GM21576 (cell line): Measurements from ENCODE around the gene AFF3.
"Not testable (repeated sequence)": the region's sequence is repeated elsewhere in the genome, so short reads cannot be mapped to it uniquely, and the experiment has no call there.

Source experiments
- ATAC-seq: cut with Tn5 transposase; IDR thresholded peaks from one replicate; pipeline ENCODE4 v1.9.1; 2021; ENCODE audit warnings: mild to moderate bottlenecking, moderate library complexity; ENCODE audit not compliant: unreplicated experiment

Gene AFF3

DNA sequence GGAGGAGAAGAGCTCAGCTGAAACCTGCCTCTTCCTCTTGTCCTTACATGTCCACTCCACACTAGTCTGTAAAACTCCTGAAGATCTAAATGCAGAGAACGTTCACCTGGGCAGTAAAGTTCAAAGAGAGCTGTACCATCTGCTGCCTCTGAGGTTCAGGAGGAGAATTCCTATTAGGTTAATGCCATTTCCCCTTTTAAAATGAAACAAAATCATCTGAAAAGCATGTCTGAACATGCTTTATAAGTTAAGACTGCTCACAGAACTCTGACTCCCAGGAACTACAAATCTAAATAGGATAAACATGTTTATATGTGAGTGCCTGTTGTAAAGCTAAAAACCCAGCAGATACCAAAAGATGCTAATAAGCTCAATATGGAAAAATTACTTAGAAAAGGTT is 164.4 kb downstream of the AFF3 start:
- ATAC-seq, result no peak

DNA sequence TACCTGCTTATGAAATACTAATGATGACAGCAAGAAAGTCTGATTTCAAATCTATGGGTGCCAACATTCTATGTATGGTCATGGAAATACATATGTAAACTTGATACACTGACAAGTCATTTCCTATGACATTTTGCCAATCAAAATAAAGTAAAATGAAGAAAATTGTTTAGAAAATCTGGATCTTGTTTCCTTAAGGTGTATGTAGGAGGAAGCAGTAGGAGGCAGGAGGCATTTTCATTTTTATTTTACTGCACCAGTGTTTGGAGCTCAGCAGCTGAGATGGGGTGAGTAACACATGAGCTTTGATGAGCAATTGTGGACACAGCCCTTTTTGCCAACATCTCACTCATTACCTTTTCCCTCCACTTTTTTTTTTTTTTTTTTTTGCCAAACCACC is 167.0 kb downstream of the AFF3 start:
- no peak for ATAC-seq

DNA sequence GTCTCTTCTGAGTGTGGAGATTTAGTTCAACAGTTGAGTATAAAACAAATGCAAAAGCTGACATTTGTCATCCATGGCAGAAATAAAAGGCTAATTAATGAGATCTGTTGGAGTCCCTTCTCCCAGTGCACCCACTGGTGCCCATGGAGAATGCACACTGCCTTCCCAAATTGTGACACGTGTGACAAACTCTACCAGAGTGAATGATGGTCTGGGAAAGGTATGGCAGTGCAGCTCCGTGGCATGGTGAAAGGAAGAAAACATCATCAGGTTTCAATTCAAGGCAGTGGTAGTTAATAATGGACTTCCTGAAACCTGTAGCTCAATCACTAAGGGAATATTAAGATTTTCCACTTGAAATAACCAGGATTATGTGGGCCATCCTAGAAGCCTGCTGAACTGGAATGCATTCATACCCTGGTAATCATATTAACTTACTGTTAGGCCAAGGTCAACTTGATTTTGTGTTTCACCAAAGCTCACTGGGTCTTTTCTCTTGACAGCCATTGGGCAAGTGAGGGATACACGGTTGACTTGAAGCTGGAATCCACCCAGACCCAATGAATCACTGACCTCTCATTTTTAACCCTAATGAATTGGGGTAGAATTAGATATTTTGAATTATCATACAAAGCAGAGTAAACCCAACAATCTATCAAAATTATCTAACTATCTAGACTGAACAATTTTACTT is 167.6 kb downstream of the AFF3 start:
- no peak for ATAC-seq

DNA sequence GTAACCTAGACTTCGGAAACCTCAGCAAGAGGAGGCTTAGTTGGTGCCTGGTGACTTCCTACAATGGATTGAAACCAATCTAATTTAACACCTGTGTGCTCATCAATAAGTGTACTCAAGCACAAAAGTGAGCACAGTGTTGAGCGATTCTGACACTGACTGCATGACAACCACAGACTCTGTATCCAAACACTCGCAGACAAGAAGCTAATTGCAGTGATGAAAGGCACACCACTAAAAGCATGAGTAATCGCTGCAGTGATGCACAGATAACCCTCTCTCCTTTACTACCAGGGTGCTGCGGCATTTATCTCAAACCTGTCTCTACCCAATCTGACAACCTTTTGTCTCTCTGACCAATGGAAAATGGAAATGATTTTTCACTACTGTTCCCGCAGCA is 168.1 kb downstream of the AFF3 start:
- no peak for ATAC-seq

DNA sequence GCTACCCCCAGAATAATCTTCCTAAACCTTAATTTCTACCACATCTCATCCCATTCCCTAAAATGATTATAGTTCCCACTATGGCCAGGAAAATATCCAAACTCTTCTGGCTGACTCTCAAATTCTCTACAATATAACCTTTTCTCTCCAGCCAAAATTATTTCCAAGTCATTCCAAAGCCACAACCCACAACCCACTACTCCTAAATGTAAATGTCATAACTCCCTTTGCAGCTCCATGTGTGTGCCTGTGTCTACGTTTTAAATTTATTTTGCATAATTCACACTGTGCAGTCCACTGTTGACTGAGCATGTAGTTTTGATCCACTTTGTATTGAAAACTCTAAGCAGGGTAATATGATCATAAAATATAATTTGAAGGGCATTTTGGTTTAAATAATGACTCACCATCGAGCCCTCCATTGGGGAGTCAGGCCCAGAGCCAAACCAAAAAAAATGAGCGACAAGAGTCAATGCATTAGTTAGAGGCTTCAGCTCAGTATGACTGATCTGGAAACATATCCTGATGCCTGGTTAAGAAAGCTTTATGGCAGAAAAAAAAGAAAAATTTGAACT is 171.0 kb downstream of the AFF3 start:
- no peak for ATAC-seq

DNA sequence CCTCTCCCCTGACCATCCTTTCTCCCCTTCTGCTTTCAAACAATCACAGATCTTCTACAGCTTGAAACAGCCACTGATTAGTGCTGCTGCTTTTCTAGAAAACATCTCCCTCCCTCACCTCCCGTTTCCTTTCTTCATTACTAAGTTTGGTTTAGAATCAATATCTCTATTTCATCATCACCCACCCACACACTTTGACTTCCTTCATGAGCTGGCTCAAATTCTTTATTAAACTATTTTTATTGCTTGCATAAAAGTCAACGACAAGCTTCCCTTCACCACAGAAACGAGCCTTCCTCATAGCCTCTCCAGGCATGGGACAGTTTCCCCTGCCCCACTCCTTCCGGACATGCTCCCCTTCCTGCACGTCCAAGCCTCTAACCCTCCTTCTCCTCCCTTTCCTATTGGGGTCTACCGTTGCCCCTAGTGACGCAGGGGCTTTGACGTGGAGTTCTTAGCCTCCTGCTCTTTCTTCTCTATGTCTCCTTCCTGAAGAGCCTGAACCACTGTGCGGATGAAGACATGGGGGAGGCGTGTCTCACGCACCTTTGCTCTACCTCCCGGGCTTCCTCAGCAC is 172.0 kb downstream of the AFF3 start:
- ATAC-seq, result no peak

DNA sequence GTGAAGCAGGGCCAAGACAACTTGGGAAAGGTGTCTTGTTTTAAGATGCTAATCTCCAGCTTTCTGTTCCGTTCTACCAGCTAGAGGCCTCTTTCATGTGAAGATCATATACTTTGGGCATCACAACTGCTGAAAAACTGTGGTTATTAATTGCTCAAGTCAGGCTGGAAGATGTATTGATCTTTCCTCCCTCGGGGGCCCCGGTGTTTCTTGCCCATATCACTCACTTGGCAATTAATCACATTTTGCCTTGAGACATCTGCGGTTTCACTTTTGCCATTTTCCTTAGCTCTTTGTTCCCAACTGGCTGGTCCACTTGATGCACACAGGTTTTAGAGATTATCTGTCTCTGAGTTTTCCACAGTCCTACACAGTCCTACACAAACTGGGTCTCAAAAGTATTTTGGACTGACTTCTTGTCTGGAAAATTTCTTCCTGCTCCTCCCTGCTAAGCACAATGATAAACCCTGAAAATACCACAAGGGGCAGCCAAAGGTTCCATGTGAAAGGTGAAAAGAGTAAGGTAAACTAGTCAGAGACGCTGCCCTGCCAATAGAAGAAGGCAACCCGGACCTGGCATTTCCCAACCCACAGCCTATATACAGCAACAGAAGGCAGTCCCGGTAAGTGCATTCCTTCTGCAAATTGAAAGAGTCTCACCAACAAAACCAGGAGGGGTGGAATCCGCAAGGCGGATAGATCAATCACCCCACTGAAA is 181.0 kb downstream of the AFF3 start:
- ATAC-seq, result no peak

DNA sequence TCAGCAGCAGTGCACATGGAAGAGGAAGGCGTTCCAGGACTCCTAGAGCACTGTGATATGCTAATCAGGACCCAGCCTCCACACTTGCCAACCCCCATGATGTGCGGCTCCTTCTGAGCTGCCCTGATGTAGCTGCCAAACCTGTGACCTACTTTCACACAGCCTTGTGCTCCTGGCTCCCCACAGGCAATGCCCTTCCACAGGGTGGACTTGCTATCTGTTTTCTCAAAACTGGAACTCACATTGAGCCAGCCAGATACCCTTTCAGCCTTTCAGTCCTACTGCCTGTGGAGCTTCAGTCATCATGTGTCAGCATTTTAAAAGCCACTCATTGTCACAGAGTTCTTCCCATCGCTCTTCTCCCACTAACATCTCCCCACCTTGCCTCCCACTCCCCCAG is 181.6 kb downstream of the AFF3 start:
- no peak for ATAC-seq

DNA sequence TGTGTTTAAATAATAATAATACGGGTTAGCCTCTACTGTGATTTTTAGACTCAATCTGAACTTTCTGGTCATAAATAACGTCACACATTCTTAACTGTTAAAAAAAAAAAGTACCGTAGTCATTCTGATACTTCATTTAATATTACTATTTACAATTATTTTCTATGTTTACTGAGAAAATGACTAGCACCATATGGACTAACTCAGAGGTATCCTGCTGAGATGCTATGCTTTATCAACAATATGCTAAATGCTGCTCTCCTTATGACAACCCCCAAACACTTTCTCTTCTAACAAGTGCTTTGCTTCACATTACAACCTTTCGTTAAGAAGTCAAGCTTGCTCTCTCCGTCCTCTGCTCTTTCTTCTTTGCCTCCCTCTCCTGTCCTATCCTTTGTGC is 182.1 kb downstream of the AFF3 start:
- no peak for ATAC-seq

DNA sequence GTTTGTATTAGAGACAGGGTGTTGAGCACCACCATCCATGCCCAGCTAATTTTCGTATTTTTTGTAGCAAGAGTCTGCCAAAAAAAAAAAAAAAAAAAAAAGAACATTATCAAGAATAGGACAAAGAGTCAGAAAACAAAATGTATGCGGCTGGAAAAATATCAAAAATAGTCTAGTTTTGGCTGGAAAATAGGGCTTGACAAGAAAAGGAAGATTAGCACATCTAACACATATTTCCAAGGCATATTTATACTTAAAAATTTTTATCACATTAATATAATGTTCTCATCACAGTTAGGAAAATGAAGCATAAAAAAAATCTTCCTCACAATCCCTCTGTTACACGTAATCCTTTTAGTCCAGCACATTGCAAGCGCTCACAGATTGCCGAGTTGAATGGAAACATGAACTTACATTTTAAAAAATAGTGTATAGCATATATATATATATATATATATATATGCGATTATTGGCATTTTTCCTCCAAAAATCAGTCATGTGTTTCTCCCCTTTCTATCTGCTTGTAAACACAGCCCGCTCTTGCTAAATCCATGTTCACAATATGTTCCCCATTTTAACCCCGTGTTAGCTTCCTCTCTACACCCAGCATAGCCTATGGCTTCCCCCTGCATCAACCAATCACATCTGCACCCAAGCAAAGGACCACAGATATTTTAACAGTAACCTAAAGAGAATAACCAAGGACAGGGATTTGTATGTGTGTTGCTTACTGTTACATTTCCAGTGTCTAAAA is 183.0 kb downstream of the AFF3 start:
- ATAC-seq, result no peak

DNA sequence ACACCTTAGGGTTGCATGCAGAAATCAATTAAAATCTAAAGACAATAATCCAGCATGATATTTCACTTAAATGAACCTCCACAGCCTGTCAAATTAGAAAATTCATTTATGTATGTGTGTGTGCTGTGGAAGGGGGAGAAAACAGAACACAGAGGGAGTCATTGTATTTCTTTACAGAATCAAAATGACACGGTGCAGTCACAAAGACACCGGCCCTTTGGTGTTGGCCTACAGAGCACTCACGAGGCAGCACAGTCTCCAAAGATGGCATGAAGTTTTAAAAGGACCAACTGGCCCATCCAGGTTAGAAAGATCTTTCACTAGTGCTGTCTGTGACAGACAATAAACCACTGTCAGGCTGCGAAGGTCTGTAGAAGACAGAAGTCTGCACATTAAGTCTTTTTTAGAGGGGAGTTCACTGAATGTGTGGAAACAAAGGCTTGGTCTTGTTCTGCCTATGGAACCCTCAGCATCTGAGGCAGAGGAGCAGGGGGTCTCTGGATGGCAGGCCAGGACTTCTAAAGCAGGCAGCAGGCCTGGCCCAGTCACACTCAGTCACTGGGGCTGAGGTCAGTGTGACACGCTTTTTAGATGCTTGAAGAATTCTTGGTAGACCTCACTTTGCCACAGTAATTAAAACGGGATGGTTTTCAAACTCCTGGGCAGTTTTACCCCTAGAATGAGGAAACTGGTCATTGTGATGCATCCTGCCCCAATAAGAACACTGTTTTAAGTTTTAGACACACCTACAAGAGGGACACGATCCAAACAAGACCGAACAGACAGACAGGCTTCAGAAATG is 184.9 kb downstream of the AFF3 start:
- ATAC-seq, result no peak

DNA sequence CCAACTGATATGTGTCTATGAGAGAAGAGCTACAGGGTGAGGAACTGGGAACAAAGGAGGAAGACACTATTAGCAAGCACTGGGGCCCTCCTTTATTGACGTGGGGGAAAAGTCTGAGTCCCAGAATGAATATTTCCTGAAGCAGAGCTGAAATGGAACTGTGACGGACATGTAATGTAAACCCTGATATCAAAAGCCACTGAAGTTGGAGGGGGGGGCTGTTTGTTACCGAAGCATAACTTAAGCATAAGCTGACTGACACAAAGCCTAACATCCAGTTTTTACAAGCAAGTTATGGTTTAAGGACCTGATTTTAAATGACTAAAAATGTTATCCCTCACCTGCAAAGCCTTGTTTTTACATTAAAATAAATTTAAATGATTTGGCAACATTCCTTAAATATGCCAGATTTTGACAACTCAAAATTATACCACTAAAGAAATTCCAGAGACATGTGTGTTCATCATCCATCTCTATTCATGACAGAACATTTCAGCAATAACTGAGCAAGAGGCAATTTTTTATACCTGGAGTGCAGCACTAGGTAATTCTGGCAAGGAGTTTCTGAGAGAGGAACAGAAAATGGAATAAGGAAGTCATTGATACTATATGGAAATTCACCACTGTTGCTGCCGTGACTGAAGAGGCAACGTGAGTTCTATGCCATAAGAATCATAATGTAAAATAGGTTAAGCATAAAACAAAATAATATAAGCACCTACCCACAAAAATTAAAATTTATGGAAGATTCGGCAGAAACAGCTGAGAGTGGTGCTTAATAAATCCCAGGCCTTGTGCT is 186.0 kb downstream of the AFF3 start:
- ATAC-seq, result no peak

DNA sequence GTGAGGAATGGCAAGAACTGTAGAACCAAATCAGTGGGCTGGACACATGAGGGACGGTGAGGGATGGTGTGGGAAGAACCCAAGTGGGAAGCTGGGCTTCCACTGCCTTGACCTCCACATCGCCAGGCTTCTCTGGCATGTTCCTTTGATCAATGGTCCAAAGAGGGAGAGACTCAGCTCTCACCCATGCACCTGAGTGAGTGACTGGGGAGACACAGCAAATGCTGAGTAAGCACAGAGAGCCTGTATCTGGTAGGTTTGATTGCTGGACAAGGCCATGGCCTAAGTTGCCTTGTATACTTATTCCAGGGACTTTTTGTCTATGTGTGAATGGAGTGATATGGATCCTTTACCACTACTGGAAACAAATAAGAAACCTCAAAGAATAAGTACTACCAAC is 188.6 kb downstream of the AFF3 start:
- ATAC-seq, result no peak

DNA sequence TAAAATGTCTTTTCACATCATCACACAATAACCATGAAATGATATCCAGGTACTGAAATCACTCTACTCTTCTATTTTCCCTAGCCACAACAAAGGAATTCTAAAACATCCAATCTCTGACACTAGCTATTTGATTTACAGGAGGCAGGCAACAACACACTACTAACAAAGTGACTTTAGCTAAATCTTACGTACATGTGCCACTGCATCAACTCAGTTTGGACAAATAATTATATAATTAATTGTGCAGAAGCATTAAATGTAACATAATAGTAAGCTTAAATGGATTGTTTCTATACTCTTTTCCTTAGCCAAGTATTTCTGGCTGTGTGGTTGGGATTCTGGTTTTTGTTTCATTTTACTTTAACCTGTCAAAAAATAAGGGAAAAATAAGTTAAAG is 192.4 kb downstream of the AFF3 start:
- ATAC-seq, result no peak

DNA sequence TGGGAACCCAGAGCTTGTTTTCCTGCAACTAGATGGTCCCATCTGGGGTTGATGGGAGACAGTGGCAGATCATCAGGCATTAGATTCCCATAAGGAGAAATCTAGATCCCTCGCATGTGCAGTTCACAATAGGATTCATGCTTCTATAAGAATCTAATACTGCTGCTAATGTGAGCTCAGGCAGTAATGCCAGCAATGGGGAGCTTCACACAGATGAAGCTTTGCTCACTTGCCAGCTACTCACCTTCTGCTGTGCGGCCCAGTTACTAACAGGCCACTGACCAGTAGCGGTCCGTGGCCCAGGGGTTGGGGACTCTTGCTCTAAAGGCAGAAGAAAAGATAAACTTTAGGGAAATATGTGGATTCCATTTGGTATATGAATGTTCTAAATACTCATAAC is 192.9 kb downstream of the AFF3 start:
- ATAC-seq, result no peak

DNA sequence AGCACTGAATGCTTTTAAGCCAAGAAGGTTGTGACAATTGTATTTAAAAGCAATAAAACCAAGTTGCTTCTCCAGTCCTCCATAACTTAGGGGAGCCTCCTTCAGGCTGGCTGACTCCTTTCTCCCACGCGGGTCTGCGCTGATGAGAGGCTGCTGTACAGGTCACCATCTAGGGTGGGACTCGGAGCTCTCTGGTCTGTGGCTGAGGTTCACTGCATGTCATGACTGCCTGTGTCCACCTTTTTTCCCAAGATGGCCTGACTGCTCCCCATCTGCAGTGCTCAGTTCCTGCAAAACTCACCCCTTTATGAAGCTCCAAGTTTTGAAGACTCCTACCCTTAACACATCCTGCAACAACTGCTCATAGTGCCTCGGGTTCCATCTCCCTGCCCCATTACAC is 194.4 kb downstream of the AFF3 start:
- no peak for ATAC-seq

DNA sequence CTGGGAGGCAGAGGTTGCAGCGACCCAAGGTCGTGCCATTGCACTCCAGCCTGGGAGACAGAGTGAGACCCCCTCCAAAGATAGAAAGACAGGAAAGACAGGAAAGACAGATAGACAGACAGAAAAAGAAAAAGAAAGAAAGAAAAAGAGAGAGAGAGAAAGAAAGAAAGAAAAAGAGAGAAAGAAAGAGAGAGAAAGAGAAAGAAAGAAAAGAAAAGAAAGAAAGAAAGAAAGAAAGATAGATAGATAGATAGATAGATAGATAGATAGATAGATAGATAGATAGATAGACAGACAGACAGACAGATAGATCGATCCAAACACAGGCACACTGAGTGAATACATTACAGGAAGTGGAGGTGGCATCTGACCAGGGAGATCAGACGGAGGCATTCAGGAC is 195.0 kb downstream of the AFF3 start:
- not testable (repeated sequence) for ATAC-seq

DNA sequence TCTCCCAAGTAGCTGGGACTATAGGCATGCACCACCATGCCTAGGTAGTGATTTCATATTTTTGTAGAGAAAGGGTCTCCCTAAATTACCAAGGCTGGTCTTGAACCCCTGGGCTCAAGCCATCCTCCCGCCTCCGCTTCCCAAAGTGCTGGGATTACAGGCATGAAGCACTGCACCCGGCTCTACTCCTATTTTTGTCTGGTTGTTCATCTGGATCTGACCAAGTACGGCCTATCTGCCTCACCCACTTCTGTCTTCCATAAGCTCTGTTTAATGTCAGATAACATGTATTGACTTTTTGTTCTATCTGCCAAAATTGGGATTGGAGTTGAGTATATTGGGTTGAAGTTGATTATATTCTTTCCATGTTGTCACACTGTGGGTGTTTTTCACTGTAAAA is 198.4 kb downstream of the AFF3 start:
- ATAC-seq, result no peak

DNA sequence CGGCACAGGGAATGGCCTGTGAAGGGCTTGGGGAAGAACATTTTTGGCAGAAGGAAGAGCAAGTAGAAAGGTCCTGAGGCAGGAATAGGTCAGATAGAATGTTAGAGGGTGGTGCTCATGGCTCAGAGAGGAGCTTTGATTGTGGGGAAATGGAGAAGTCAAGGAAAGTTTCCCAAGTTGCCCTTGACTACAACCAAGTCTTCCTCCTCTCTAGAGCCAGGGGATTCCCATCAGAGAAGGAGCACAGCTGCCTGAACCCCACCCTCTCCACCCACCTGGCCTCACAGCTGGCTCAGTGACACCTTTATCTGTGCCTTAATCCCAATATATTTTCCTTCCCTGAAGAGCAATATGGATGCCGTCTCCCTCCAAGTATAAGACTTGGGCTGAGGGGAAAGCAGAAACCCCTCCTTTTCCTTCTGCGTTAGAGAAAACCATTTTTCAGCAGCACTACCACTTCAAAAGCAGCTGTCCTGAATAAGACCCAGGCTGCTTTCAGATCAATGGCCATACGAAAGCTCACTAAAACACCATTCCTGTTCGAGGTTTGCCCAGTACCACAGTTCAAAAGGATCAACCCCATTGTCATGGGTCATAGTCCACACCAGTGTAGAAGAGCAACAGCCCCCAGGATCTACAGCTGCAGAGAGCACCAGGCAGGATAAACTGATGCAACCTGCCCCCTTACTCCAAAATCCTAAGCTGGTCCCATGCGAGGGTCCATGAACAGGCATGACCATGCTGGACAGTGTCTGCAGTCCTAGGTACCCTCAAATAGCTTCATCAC is 199.6 kb downstream of the AFF3 start:
- ATAC-seq, result no peak
